Smooth muscle cell (in vitro differentiated cells): ENCODE data around the gene TAGLN2. TPM values are rescaled to one million over a fixed set of nuclear protein-coding genes. Genes with fewer than 3 reads are reported as not detected.

Source experiments
- DNase-seq: peaks from one replicate; lab custom pipeline; 2025; ENCODE audit not compliant: unreplicated experiment; lab: John Stamatoyannopoulos, UW
- H2AFZ ChIP-seq: fragments of 200-600 bp; sonication (generic); 2 replicates; pipeline ENCODE4 v1.6.0; 2016; ENCODE audit warnings: antibody characterized with exemption, low read depth, mild to moderate bottlenecking
- H3F3A ChIP-seq: fragments of 200-600 bp; sonication (generic); 2 replicates; pipeline ENCODE4 v1.6.0; 2017; ENCODE audit warnings: antibody characterized with exemption, low read depth
- H3K27ac ChIP-seq: fragments of 200-600 bp; sonication (generic); 2 replicates; pipeline ENCODE4 v1.5.1; 2016; ENCODE audit warnings: low read depth, mild to moderate bottlenecking
- H3K27me3 ChIP-seq: fragments of 200-600 bp; sonication (generic); 2 replicates; pipeline ENCODE4 v1.6.1; 2016; ENCODE audit warnings: low read depth, mild to moderate bottlenecking
- H3K36me3 ChIP-seq: fragments of 200-600 bp; sonication (generic); 2 replicates; pipeline ENCODE4 v1.5.1; 2016; ENCODE audit warnings: low read depth
- H3K4me1 ChIP-seq: fragments of 200-600 bp; sonication (generic); 2 replicates; pipeline ENCODE4 v1.5.1; 2016; ENCODE audit warnings: low read depth
- H3K4me2 ChIP-seq: fragments of 200-600 bp; sonication (generic); 2 replicates; pipeline ENCODE4 v1.6.0; 2016; ENCODE audit warnings: mild to moderate bottlenecking
- H3K4me3 ChIP-seq: fragments of 200-600 bp; sonication (generic); 2 replicates; pipeline ENCODE4 v1.5.1; 2016; ENCODE audit warnings: mild to moderate bottlenecking
- H3K79me2 ChIP-seq: fragments of 200-600 bp; sonication (generic); 2 replicates; pipeline ENCODE4 v1.6.0; 2016; ENCODE audit warnings: low read depth, mild to moderate bottlenecking
- H3K9ac ChIP-seq: fragments of 200-600 bp; sonication (generic); 2 replicates; pipeline ENCODE4 v1.6.0; 2016; ENCODE audit warnings: low read depth
- H3K9me3 ChIP-seq: fragments of 200-600 bp; sonication (generic); replicated peaks from 2 replicates; pipeline ENCODE4 v1.5.1; 2016; ENCODE audit warnings: low read depth
- H4K20me1 ChIP-seq: fragments of 200-600 bp; sonication (generic); 2 replicates; pipeline ENCODE4 v1.6.0; 2016; ENCODE audit warnings: low read depth
- WGBS: methylation state at CpG from one replicate; pipeline ENCODE4 v1.1.7; 2016; ENCODE audit warnings: low lambda C conversion rate; 5-methylcytosine and 5-hydroxymethylcytosine counted together
- microRNA-seq: library from miRNA; unstranded; fragments of <30 nt; microRNA quantifications from one replicate; pipeline ENCODE4, GENCODE V29; 2016; ENCODE audit warnings: borderline number of aligned reads
- polyA plus RNA-seq: library from polyadenylated mRNA; unstranded; fragments of >200 nt; fragmentation: Nextera tagmentation; extraction: Ambion mirVana; gene quantifications from 2 replicates; pipeline ENCODE4 v1.2.1, GENCODE V29; 2016
- small RNA-seq: library from RNA; depleted of rRNA; stranded (forward); fragments of <200 nt; gene quantifications from one replicate; pipeline ENCODE3, GENCODE V24; 2014
- total RNA-seq: library from RNA; depleted of rRNA; stranded (reverse); fragments of >200 nt; gene quantifications from 2 replicates; pipeline ENCODE4 v1.2.3, GENCODE V29; 2014
- TF ChIP-seq, protein P1 (sequence below): fragments of 200-600 bp; sonication (generic); IDR thresholded peaks from 2 replicates; pipeline ENCODE4 v1.5.1; 2017; ENCODE audit warnings: borderline replicate concordance, mild to moderate bottlenecking, antibody characterized with exemption; ENCODE audit not compliant: insufficient read depth, poor library complexity, severe bottlenecking

The TAGLN2 gene
- total and polyA plus RNA-seq, 2 experiments from 2014 or later = 408 to 1,005 TPM

DNA sequence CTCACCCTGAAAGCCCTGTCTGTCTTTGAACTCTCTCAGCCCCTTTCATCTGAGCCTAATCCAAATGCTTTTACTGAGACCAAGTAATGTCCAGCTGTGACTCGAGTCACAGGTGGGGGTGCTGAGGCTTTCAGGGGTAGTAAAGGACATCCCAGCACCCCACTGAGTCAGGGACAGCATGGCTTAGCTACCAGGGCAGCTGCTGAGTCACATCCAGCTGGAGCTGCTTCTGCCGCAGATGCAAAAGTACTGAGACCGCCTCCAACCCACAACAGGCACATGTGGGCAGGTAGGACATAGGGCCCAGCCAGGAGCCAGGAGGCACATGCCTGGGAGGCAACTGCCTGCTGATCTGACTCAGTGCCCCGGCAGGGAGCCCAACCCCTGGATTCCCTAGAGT, 56.1 kb downstream of the TAGLN2 start:
- peaks cover 3% of the 10 kb centered on the region for H3F3A ChIP-seq
- H3K4me3 ChIP-seq = no peak overlapping the region
- no peaks in the 10 kb centered on the region for H4K20me1 ChIP-seq
- peak overlapping the region; percentile 71 for H3K27ac ChIP-seq
- TF ChIP-seq, protein P1, sequence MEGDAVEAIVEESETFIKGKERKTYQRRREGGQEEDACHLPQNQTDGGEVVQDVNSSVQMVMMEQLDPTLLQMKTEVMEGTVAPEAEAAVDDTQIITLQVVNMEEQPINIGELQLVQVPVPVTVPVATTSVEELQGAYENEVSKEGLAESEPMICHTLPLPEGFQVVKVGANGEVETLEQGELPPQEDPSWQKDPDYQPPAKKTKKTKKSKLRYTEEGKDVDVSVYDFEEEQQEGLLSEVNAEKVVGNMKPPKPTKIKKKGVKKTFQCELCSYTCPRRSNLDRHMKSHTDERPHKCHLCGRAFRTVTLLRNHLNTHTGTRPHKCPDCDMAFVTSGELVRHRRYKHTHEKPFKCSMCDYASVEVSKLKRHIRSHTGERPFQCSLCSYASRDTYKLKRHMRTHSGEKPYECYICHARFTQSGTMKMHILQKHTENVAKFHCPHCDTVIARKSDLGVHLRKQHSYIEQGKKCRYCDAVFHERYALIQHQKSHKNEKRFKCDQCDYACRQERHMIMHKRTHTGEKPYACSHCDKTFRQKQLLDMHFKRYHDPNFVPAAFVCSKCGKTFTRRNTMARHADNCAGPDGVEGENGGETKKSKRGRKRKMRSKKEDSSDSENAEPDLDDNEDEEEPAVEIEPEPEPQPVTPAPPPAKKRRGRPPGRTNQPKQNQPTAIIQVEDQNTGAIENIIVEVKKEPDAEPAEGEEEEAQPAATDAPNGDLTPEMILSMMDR = no peak
- H2AFZ ChIP-seq = no peak overlapping the region
- no peaks in the 10 kb centered on the region for H3K27me3 ChIP-seq
- no peak overlapping the region for H3K9ac ChIP-seq
- peak overlapping the region; percentile 11 for H3K4me2 ChIP-seq
- no peaks in the 10 kb centered on the region for H3K36me3 ChIP-seq
- peaks cover 13% of the 10 kb centered on the region for H3K4me1 ChIP-seq
- no peaks in the 10 kb centered on the region for H3K79me2 ChIP-seq
- WGBS = 11% methylated on average over 4 of the region's 4 CpGs
- no peaks in the 10 kb centered on the region for H3K9me3 ChIP-seq
- DNase-seq = no peak

DNA sequence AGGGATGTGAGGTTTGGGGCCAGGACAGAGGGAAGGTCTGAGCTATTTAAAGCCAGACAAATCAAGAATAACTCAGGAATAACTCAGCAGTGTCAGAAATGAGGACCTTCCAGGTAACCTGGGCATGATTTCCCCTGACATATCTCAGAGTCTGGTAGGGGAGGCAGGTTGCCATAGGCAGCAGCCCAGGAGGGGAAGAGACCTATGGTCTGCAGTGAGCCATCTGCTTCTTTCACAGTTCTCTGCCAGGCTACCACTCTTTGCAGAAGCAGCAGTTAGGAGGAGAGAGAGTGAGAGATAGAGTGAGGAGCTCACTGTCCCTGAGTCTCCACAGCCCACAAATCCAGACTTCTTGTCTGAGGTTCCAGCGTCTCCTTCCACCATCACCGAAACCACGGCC, 56.5 kb downstream of the TAGLN2 start:
- WGBS = 20% methylated on average over 2 of the region's 3 CpGs
- peaks cover 3% of the 10 kb centered on the region for H3F3A ChIP-seq
- TF ChIP-seq, protein P1 = no peak
- H4K20me1 ChIP-seq = no peaks in the 10 kb centered on the region
- no peak overlapping the region for H3K4me3 ChIP-seq
- peak overlapping the region; percentile 71 for H3K27ac ChIP-seq
- no peak overlapping the region for H3K9ac ChIP-seq
- DNase-seq = no peak
- H3K79me2 ChIP-seq = no peaks in the 10 kb centered on the region
- no peaks in the 10 kb centered on the region for H3K9me3 ChIP-seq
- no peak overlapping the region for H2AFZ ChIP-seq
- no peaks in the 10 kb centered on the region for H3K27me3 ChIP-seq
- peak overlapping the region; percentile 11 for H3K4me2 ChIP-seq
- peaks cover 13% of the 10 kb centered on the region for H3K4me1 ChIP-seq
- H3K36me3 ChIP-seq = no peaks in the 10 kb centered on the region

Small RNA genes lying within 50 kb of the gene (microRNA-seq; reads per million reads assigned to microRNA genes)
- gene MIR4259 = not detected

Small RNA genes lying within 50 kb of the gene (small RNA-seq; reads per million reads assigned to genes)
- not detected for gene MIR4259

Other genes with a start within 250 kb of the TAGLN2 start
- not detected in 2 replicates for gene CRP, start 210.9 kb downstream of the TAGLN2 start, total RNA-seq
- gene CRP, start 210.9 kb downstream of the TAGLN2 start, polyA plus RNA-seq = not detected in 2 replicates
- 11.4 and 32.9 TPM in 2 replicates for gene DUSP23, start 144.5 kb downstream of the TAGLN2 start, total RNA-seq
- 41.4 and 47.4 TPM in 2 replicates for gene DUSP23, start 144.5 kb downstream of the TAGLN2 start, polyA plus RNA-seq
- not detected in 2 replicates for gene FCRL6, start 123.1 kb downstream of the TAGLN2 start, total RNA-seq
- not detected in 2 replicates for gene FCRL6, start 123.1 kb downstream of the TAGLN2 start, polyA plus RNA-seq
- gene SLAMF8, start 98.6 kb downstream of the TAGLN2 start, total RNA-seq = 10.8 and 11.0 TPM in 2 replicates
- gene SLAMF8, start 98.6 kb downstream of the TAGLN2 start, polyA plus RNA-seq = 13.5 and 15.1 TPM in 2 replicates
- not detected in 2 replicates for gene VSIG8, start 62.9 kb downstream of the TAGLN2 start, total RNA-seq
- 0.29 and 1.3 TPM in 2 replicates for gene VSIG8, start 62.9 kb downstream of the TAGLN2 start, polyA plus RNA-seq
- gene CFAP45, start 25.3 kb downstream of the TAGLN2 start, total RNA-seq = 1.1 and 1.3 TPM in 2 replicates
- 1.2 and 1.9 TPM in 2 replicates for gene CFAP45, start 25.3 kb downstream of the TAGLN2 start, polyA plus RNA-seq
- 0.49 and 0.99 TPM in 2 replicates for gene IGSF9, start 20.1 kb upstream of the TAGLN2 start, total RNA-seq
- gene IGSF9, start 20.1 kb upstream of the TAGLN2 start, polyA plus RNA-seq = 2.1 and 6.6 TPM in 2 replicates
- 1.3 TPM in 1 of 2 replicates, not detected in the other for gene SLAMF9, start 28.7 kb upstream of the TAGLN2 start, total RNA-seq
- 1.8 and 2.1 TPM in 2 replicates for gene SLAMF9, start 28.7 kb upstream of the TAGLN2 start, polyA plus RNA-seq
- 4.7 and 5.2 TPM in 2 replicates for gene PIGM, start 106.5 kb upstream of the TAGLN2 start, total RNA-seq
- 2.9 and 3.0 TPM in 2 replicates for gene PIGM, start 106.5 kb upstream of the TAGLN2 start, polyA plus RNA-seq
- gene KCNJ10, start 144.7 kb upstream of the TAGLN2 start, total RNA-seq = not detected in 2 replicates
- not detected in 2 replicates for gene KCNJ10, start 144.7 kb upstream of the TAGLN2 start, polyA plus RNA-seq
- gene KCNJ9, start 156.0 kb upstream of the TAGLN2 start, total RNA-seq = not detected in 2 replicates
- not detected in 2 replicates for gene KCNJ9, start 156.0 kb upstream of the TAGLN2 start, polyA plus RNA-seq
- 17.3 and 20.8 TPM in 2 replicates for gene IGSF8, start 173.1 kb upstream of the TAGLN2 start, total RNA-seq
- 30.2 and 35.5 TPM in 2 replicates for gene IGSF8, start 173.1 kb upstream of the TAGLN2 start, polyA plus RNA-seq
- not detected in 2 replicates for gene ATP1A2, start 190.3 kb upstream of the TAGLN2 start, total RNA-seq
- gene ATP1A2, start 190.3 kb upstream of the TAGLN2 start, polyA plus RNA-seq = 0.07 TPM in 1 of 2 replicates, not detected in the other
- gene ATP1A4, start 226.1 kb upstream of the TAGLN2 start, total RNA-seq = not detected in 2 replicates
- not detected in 2 replicates for gene ATP1A4, start 226.1 kb upstream of the TAGLN2 start, polyA plus RNA-seq